DND-41 (cell line): ENCODE results near the gene FNDC10.

ENCODE experiments used
- EZH2 ChIP-seq: IDR thresholded peaks from 3 replicates; pipeline ENCODE4 v1.6.1; 2012; ENCODE audit warnings: borderline replicate concordance, low read depth, mild to moderate bottlenecking, moderate library complexity, low read length, inconsistent platforms; ENCODE audit not compliant: severe bottlenecking
- TF ChIP-seq, protein P1 (sequence below): IDR thresholded peaks from 2 replicates; pipeline ENCODE4 v1.5.1; 2012; ENCODE audit warnings: borderline replicate concordance, low read length, moderate library complexity, mild to moderate bottlenecking; ENCODE audit not compliant: poor library complexity, severe bottlenecking; ENCODE audit errors: extremely low read depth

DNA sequence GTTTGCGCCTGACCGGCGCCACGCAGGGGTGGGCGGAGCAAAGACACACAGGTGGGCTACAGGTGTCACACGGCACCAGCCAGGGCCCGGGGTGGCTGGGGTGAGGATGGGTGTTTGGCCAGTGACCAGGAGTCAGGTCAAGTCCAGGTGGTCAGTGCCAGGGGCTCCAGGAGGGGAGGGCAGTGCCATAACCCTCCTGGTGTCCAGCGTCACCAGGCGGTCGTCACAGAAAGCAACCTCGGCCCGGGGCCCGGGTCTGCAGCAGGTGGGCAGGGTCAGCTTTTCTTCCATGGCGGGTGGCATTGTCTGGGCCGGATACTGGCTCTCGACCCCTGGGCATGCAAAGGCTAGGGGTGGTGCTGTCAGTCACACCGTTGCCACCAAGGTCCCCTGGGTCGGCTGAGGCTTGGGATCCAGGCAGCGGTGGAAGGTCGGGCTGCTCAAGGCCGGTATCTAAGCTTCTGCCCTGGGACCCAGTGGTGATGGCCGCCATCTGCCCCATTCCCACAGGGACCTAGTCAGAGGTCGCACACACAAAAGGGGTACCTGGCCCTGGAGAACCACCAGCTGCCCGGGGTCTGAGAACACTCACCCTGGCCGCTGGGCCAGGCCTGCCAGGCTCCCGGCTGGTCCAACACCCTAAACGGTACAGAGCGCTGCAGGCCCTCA, 1.8 kb downstream of the FNDC10 start:
- TF ChIP-seq, protein P1, sequence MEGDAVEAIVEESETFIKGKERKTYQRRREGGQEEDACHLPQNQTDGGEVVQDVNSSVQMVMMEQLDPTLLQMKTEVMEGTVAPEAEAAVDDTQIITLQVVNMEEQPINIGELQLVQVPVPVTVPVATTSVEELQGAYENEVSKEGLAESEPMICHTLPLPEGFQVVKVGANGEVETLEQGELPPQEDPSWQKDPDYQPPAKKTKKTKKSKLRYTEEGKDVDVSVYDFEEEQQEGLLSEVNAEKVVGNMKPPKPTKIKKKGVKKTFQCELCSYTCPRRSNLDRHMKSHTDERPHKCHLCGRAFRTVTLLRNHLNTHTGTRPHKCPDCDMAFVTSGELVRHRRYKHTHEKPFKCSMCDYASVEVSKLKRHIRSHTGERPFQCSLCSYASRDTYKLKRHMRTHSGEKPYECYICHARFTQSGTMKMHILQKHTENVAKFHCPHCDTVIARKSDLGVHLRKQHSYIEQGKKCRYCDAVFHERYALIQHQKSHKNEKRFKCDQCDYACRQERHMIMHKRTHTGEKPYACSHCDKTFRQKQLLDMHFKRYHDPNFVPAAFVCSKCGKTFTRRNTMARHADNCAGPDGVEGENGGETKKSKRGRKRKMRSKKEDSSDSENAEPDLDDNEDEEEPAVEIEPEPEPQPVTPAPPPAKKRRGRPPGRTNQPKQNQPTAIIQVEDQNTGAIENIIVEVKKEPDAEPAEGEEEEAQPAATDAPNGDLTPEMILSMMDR: no peak
- no peak for TF ChIP-seq EZH2
